Heart left ventricle (tissue), 16 donors: ENCODE data around the gene EGR2. TPM values are rescaled to one million over a fixed set of nuclear protein-coding genes. Genes with fewer than 3 reads are reported as not detected.

Experiments
- ATAC-seq, 4 donors: fragments of 200-7000 bp; cut with Tn5 transposase; one replicate each; pipeline ENCODE4 v1.9.1; 2020 to 2022; ENCODE audit warnings: moderate library complexity in 4 of 4, mild to moderate bottlenecking in 3 of 4, moderate number of reproducible peaks in 1 of 4
- DNase-seq, 5 donors: peaks; one replicate each; pipeline ENCODE4 v3.0.0-alpha.2; 2020
- H3K27ac ChIP-seq, 12 donors: fragments of 200-600 bp; sonication (generic) in 4 of 12; one replicate each; pipeline versions ENCODE4 v1.5.0 to v1.8.0; 2016 to 2022; ENCODE audit warnings: mild to moderate bottlenecking in 2 of 12
- H3K27me3 ChIP-seq, 9 donors: fragments of 200-600 bp; sonication (generic) in 2 of 9; one replicate each; pipeline versions ENCODE4 v1.5.1 to v1.8.0; 2016 to 2022; ENCODE audit warnings: mild to moderate bottlenecking in 3 of 9
- H3K36me3 ChIP-seq, 9 donors: fragments of 200-600 bp; sonication (generic) in 2 of 9; one replicate each; pipeline versions ENCODE4 v1.5.0 to v1.8.0; 2018 to 2022; ENCODE audit warnings: mild to moderate bottlenecking in 2 of 9
- H3K4me1 ChIP-seq, 12 donors: fragments of 200-600 bp; sonication (generic) in 4 of 12; one replicate each; pipeline versions ENCODE4 v1.5.0 to v1.8.0; 2016 to 2022; ENCODE audit warnings: mild to moderate bottlenecking in 3 of 12
- H3K4me3 ChIP-seq, 12 donors: fragments of 200-600 bp; sonication (generic) in 4 of 12; one replicate each; pipeline versions ENCODE4 v1.5.0 to v1.8.0; 2017 to 2022; ENCODE audit warnings: mild to moderate bottlenecking in 9 of 12, moderate library complexity in 4 of 12
- H3K9me3 ChIP-seq, 12 donors: fragments of 200-600 bp; sonication (generic) in 4 of 12; one replicate each; pipeline versions ENCODE4 v1.5.0 to v1.8.0; 2016 to 2022; ENCODE audit warnings: mild to moderate bottlenecking in 1 of 12
- POLR2A ChIP-seq, 2 donors: fragments of 450-650 bp; IDR thresholded peaks; one replicate each; pipeline ENCODE4 v1.6.1; 2017; ENCODE audit warnings: antibody characterized with exemption in 2 of 2, mild to moderate bottlenecking in 2 of 2, moderate library complexity in 2 of 2
- WGBS, 4 donors: extraction: QIAGEN DNeasy Blood & Tissue Kit in 2 of 4; methylation state at CpG; one replicate each; pipeline versions ENCODE4 v1.1.5 to v1.1.7; 2013 to 2018; 5-methylcytosine and 5-hydroxymethylcytosine counted together
- intact Hi-C, 10 donors: fragments of 100-400 bp; cut with DNase I; formaldehyde crosslinking; loops; one replicate each; pipeline versions ENCODE4 v1.11.1 to v1.14.2; 2022
- polyA plus RNA-seq, 2 donors: library from polyadenylated mRNA; stranded (reverse); fragments of 200-250 nt; gene quantifications; one replicate each; pipeline ENCODE4 v1.2.3, GENCODE V29; 2013
- total RNA-seq, 9 donors: library from RNA; depleted of rRNA in 2 of 9; stranded (reverse); fragments of >200 nt in 2 of 9; fragmentation: NEBNext Ultra II Directional in 3 of 9; extraction: Animal tissue kit (Norgen Biotek cat#: 25700) in 3 of 9; gene quantifications; one replicate each; pipeline versions ENCODE4 v1.1.0 to v1.2.4, GENCODE V29; 2016 to 2023
- TF ChIP-seq, protein P1 (sequence below), 12 donors: fragments of 200-600 bp; sonication (generic) in 4 of 12; IDR thresholded peaks; one replicate each; pipeline versions ENCODE4 v1.5.0 to v1.8.0; 2018 to 2022; ENCODE audit warnings: antibody characterized with exemption in 12 of 12, mild to moderate bottlenecking in 5 of 12
- donor health status: ischemic (EF 13 %, LVEDD 7.1; RV severe dilation, severe dysfunction).
- donor health status: healthy with polysubstance abuse.
- donor health status: DM: no; HTN: yes; CAD: no.
- donor health status: DM: no; HTN: no; CAD: no.
- donor health status: ischemic (EF 25% LVEDD 6.9; RV normal size, moderate dysfunction).
- donor health status: ischemic (EF 25% LVEDD 5.7; RV mildly dilated, moderate dysfunction).
- donor health status: healthy.
- donor health status: DM: yes; HTN: yes; CAD: no.
- donor health status: ischemic (EF 35%, LVEDD 5.7; RV mildly dilated, moderate dysfunction).
- donor health status: nonischemic (EF 11% LVEDD 7.7; RV severe dilation, severe dysfunction).
- donor health status: DM: yes; HTN: yes; CAD: no.
- donor health status: PGD.
- donor health status: ischemic (EF 29% LVEDD 5.4; RV normal size, mild dysfunction).
- donor health status: nonischemic (EF 23%, LVEDD 6.1; RV moderate dilation, normal function).

The EGR2 gene
- total and polyA plus RNA-seq, 11 donors: 0.37 to 8.5 (median 1.8) TPM

DNA sequence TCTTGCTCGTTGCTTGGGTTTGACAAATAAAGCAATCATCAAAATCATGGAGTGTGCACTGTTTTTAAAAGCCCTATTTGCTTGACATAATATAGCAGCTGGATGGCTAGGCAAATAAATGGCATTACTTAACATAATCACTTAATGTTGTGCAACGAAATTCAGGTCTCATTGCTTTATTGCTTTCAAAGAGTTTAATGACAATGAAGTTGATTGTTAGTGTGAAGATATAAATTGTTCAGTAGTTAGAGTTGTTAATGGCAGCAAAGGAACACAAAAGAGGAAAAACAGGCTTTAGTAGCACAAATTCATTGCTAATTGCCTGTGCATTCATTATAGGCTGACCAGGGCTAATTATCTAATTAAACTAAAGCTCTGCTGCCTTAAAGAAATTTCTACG, 19.3 kb downstream of the EGR2 start:
- no peak overlapping the region for H3K4me3 ChIP-seq
- no peak for DNase-seq
- no peaks in the 10 kb centered on the region for H3K9me3 ChIP-seq
- H3K36me3 ChIP-seq: no peaks in the 10 kb centered on the region
- no peak overlapping the region for H3K27ac ChIP-seq
- H3K4me1 ChIP-seq: peaks cover 0 to 15% (median 0%) of the 10 kb centered on the region in 12 donors
- H3K27me3 ChIP-seq: peaks cover 0 to 3% (median 0%) of the 10 kb centered on the region in 9 donors
- TF ChIP-seq, protein P1, sequence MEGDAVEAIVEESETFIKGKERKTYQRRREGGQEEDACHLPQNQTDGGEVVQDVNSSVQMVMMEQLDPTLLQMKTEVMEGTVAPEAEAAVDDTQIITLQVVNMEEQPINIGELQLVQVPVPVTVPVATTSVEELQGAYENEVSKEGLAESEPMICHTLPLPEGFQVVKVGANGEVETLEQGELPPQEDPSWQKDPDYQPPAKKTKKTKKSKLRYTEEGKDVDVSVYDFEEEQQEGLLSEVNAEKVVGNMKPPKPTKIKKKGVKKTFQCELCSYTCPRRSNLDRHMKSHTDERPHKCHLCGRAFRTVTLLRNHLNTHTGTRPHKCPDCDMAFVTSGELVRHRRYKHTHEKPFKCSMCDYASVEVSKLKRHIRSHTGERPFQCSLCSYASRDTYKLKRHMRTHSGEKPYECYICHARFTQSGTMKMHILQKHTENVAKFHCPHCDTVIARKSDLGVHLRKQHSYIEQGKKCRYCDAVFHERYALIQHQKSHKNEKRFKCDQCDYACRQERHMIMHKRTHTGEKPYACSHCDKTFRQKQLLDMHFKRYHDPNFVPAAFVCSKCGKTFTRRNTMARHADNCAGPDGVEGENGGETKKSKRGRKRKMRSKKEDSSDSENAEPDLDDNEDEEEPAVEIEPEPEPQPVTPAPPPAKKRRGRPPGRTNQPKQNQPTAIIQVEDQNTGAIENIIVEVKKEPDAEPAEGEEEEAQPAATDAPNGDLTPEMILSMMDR (IDR thresholded peaks at IDR 0.05): no peak
- TF ChIP-seq POLR2A (IDR thresholded peaks at IDR 0.05): no peak
- intact Hi-C loops: no loop called here
- 81 to 89% (median 86%) methylated on average over 3 of the region's 3 CpGs for WGBS, 4 donors
- ATAC-seq: no peak

DNA sequence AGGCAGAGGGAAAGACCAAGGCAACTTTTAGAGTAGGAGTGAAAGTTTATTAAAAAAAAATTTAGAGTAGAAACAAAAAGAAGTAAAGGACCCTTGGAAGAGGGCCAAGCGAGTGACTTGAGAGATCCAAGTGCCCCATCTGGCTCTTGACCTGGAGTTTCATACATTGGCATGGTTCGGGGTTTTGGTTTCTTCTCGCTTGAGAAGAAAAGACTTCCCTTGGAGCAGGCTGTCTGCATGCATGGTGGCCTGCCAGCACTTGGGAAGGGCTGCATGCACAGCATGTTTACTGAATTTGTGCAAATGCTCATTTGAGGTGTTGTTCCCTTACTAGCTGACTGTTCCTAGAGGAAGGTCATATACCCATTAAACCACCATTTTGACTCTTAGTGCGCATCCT, 20.4 kb downstream of the EGR2 start:
- Histone ChIP-seq H3K27me3 (peaks cover 0 to 3% (median 0%) of the 10 kb centered on the region in 9 donors), H3K9me3 (no peaks in the 10 kb centered on the region), H3K27ac (peak overlapping the region in 4 of 12 donors; percentile 9 to 14 (median 12)), H3K4me1 (peaks cover 0 to 15% (median 0%) of the 10 kb centered on the region in 12 donors), H3K4me3 (no peak overlapping the region), H3K36me3 (no peaks in the 10 kb centered on the region)
- TF ChIP-seq, protein P1 (IDR thresholded peaks at IDR 0.05): no peak
- TF ChIP-seq POLR2A (IDR thresholded peaks at IDR 0.05): no peak
- 76 to 91% (median 84%) methylated on average over 4 of the region's 4 CpGs for WGBS, 4 donors
- ATAC-seq (no peak), DNase-seq (peak in 1 of 5 donors; percentile 32)
- intact Hi-C loops: no loop called here

DNA sequence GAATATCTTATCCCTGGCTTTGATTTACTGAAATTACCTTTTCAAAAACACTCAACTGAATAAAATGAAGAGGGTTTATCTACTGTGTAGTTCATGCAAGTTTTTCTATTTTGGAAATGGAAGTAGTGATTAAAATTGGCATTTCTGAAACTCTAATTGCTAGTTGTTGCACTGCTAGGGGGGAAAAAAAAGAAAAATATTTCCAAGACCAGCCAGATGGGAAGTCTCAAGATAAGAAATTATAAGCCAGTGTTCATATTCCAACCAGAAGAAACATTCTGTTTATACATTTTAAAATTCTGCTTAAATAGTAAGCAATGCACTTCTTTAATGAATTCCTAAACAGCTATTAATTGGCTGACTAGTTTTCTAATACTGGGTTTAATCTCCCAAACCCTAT, 21.1 kb downstream of the EGR2 start:
- DNase-seq (no peak), ATAC-seq (no peak)
- no peaks in the 10 kb centered on the region for H3K36me3 ChIP-seq
- intact Hi-C loops: no loop called here
- H3K4me1 ChIP-seq: peaks cover 0 to 15% (median 0%) of the 10 kb centered on the region in 12 donors
- peaks cover 0 to 3% (median 0%) of the 10 kb centered on the region in 9 donors for H3K27me3 ChIP-seq
- H3K4me3 ChIP-seq: no peak overlapping the region
- no peaks in the 10 kb centered on the region for H3K9me3 ChIP-seq
- TF ChIP-seq, protein P1 (IDR thresholded peaks at IDR 0.05): no peak
- TF ChIP-seq POLR2A (IDR thresholded peaks at IDR 0.05): no peak
- H3K27ac ChIP-seq: peak overlapping the region in 4 of 12 donors; percentile 9 to 24 (median 14)

DNA sequence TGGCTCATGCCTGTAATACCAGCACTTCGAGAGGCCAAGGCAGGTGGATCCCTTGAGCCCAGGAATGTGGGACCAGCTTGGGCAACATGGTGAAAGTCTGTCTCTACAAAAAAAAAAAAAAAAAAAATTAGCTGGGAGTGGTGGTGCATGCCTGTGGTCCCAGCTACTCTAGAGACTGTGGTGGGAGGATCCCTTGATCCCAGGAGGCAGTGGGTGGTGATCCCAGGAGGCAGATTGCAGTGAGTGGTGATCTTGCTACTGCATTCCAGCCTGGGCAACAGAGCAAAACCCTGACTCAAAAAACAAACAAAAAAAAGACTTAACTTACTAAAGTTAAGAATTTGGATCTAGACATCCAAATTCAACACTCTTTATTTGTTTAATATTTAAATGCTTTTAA, 21.9 kb downstream of the EGR2 start:
- Histone ChIP-seq H3K9me3 (no peaks in the 10 kb centered on the region), H3K27me3 (peaks cover 0 to 3% (median 0%) of the 10 kb centered on the region in 9 donors), H3K4me1 (peaks cover 0 to 18% (median 3%) of the 10 kb centered on the region in 12 donors), H3K27ac (peak overlapping the region in 3 of 12 donors; percentile 9 to 24 (median 17)), H3K4me3 (no peak overlapping the region), H3K36me3 (no peaks in the 10 kb centered on the region)
- peak in 1 of 4 donors; percentile 42 for ATAC-seq
- WGBS, 4 donors: 79 to 96% (median 91%) methylated on average over 1 of the region's 1 CpG
- DNase-seq: no peak
- TF ChIP-seq, protein P1 (IDR thresholded peaks at IDR 0.05): no peak
- TF ChIP-seq POLR2A (IDR thresholded peaks at IDR 0.05): no peak
- intact Hi-C loops: no loop called here
